GM12878 (cell line): ENCODE data around the gene SLC12A5.

Experiments used
- ATF7 ChIP-seq: fragments of 450-650 bp; IDR thresholded peaks from 2 replicates; pipeline ENCODE4 v1.6.1; 2016; ENCODE audit warnings: low read depth, mild to moderate bottlenecking
- CTCF ChIP-seq, 3 experiments: IDR thresholded peaks in 2 of 3; conservative IDR thresholded peaks in 1 of 3; 2 replicates each; pipeline ENCODE4 v1.5.1; 2011; ENCODE audit warnings: low read depth in 3 of 3, low read length in 3 of 3, mild to moderate bottlenecking in 3 of 3, control low read depth in 2 of 3, moderate library complexity in 2 of 3, inconsistent platforms in 1 of 3, mixed read lengths in 1 of 3; ENCODE audit not compliant: control insufficient read depth in 2 of 3, insufficient read depth in 1 of 3; ENCODE audit errors: extremely low read depth in 1 of 3
- ETV6 ChIP-seq, 2 experiments: fragments of 450-650 bp in 1 of 2; IDR thresholded peaks in 1 of 2; conservative IDR thresholded peaks in 1 of 2; 2 replicates each; pipeline ENCODE4 v1.6.1; 2014; ENCODE audit warnings: antibody characterized with exemption in 1 of 2, borderline replicate concordance in 1 of 2, low read depth in 1 of 2, mild to moderate bottlenecking in 1 of 2, moderate library complexity in 1 of 2
- EZH2 ChIP-seq: IDR thresholded peaks from 2 replicates; pipeline ENCODE4 v1.6.1; 2012; ENCODE audit warnings: low read depth, mild to moderate bottlenecking, control low read depth, inconsistent platforms, low read length, borderline replicate concordance; ENCODE audit not compliant: control insufficient read depth
- FOXM1 ChIP-seq: IDR thresholded peaks from 2 replicates; pipeline ENCODE4 v1.6.1; 2012; ENCODE audit warnings: low read depth, mild to moderate bottlenecking, inconsistent platforms, low read length, moderate library complexity
- KAT2A ChIP-seq: conservative IDR thresholded peaks from 2 replicates; pipeline ENCODE4 v1.6.1; 2011; ENCODE audit warnings: low read depth, low read length; ENCODE audit not compliant: control insufficient read depth
- MEF2A ChIP-seq: IDR thresholded peaks from 2 replicates; pipeline ENCODE4 v1.6.1; 2011; ENCODE audit warnings: low read depth, mild to moderate bottlenecking, low read length, moderate library complexity; ENCODE audit not compliant: insufficient read depth
- MYC ChIP-seq: IDR thresholded peaks from 2 replicates; pipeline ENCODE4 v1.6.1; 2011; ENCODE audit warnings: mild to moderate bottlenecking, low read length, moderate library complexity, inconsistent platforms; ENCODE audit not compliant: insufficient read depth, insufficient replicate concordance, insufficient read length, severe bottlenecking
- POLR2A ChIP-seq: IDR thresholded peaks from 2 replicates; pipeline ENCODE4 v1.6.1; 2011; ENCODE audit warnings: low read depth, mild to moderate bottlenecking, low read length
- SRF ChIP-seq, 2 experiments: IDR thresholded peaks; 2 replicates each; pipeline ENCODE4 v1.6.1; 2011; ENCODE audit warnings: low read depth in 2 of 2, low read length in 2 of 2, mild to moderate bottlenecking in 1 of 2, moderate library complexity in 1 of 2
- SUPT20H ChIP-seq: IDR thresholded peaks from 2 replicates; pipeline ENCODE4 v1.6.1; 2011; ENCODE audit warnings: low read depth, mild to moderate bottlenecking, low read length, moderate library complexity, borderline replicate concordance; ENCODE audit not compliant: control insufficient read depth
- TF ChIP-seq, protein P1 (sequence below): fragments of 450-650 bp; conservative IDR thresholded peaks from 2 replicates; pipeline ENCODE4 v1.6.1; 2017; ENCODE audit warnings: mild to moderate bottlenecking, moderate library complexity

- TF ChIP-seq KAT2A (no peak), SRF (IDR thresholded peaks at IDR 0.05; ENCODE audit: low read depth in 2 of 2, low read length in 2 of 2) (no peak), CTCF (IDR thresholded peaks at IDR 0.05 in 2 of 3, conservative IDR thresholded peaks at IDR 0.05 in 1 of 3; ENCODE audit: control insufficient read depth in 2 of 3, extremely low read depth in 1 of 3, insufficient read depth in 1 of 3, low read depth in 3 of 3, low read length in 3 of 3) (no peak), POLR2A (no peak), EZH2 (no peak), FOXM1 (no peak), SUPT20H (no peak), MEF2A (no peak), ATF7 (no peak), ETV6 (conservative IDR thresholded peaks at IDR 0.05 in 1 of 2, IDR thresholded peaks at IDR 0.05 in 1 of 2; ENCODE audit: borderline replicate concordance in 1 of 2, low read depth in 1 of 2) (no peak), MYC (no peak)
- TF ChIP-seq, protein P1, sequence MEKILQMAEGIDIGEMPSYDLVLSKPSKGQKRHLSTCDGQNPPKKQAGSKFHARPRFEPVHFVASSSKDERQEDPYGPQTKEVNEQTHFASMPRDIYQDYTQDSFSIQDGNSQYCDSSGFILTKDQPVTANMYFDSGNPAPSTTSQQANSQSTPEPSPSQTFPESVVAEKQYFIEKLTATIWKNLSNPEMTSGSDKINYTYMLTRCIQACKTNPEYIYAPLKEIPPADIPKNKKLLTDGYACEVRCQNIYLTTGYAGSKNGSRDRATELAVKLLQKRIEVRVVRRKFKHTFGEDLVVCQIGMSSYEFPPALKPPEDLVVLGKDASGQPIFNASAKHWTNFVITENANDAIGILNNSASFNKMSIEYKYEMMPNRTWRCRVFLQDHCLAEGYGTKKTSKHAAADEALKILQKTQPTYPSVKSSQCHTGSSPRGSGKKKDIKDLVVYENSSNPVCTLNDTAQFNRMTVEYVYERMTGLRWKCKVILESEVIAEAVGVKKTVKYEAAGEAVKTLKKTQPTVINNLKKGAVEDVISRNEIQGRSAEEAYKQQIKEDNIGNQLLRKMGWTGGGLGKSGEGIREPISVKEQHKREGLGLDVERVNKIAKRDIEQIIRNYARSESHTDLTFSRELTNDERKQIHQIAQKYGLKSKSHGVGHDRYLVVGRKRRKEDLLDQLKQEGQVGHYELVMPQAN: no peak
These were observed 21.9 kb downstream of the SLC12A5 start for GRCh38 chr20:46050885-46051284.
